ENCODE measurements around the gene ADGRB3. TPM values are rescaled to one million over a fixed set of nuclear protein-coding genes. Genes with fewer than 3 reads are reported as not detected.

The ADGRB3 gene
- total and polyA plus RNA-seq, 10 of the 15 experiments (the other 5 are each of a cell fraction or from before 2014, with no cell fraction given) = 0.03 to 0.06 TPM; not detected in 8

GRCh38 chr6:69059413-69059812 lies 424.3 kb downstream of the ADGRB3 start (continued):
- no peak for TF ChIP-seq FOS (IDR thresholded peaks at IDR 0.05; ENCODE audit: borderline replicate concordance, extremely low read depth, insufficient read length)
- no peak for TF ChIP-seq NBN (IDR thresholded peaks at IDR 0.05)

GRCh38 chr6:69061066-69061465 lies 426.0 kb downstream of the ADGRB3 start:
- Histone ChIP-seq H3K9me3 (replicated peaks; ENCODE audit: control insufficient read depth, insufficient read depth, low read length) (no peaks in the 10 kb centered on the region), H3K4me3 (no peak overlapping the region), H3K9ac (ENCODE audit: control insufficient read depth, insufficient read depth, low read length) (no peak overlapping the region), H3K36me3 (ENCODE audit: control insufficient read depth in 2 of 2, insufficient read depth in 2 of 2, low read length in 1 of 2) (no peaks in the 10 kb centered on the region), H4K20me1 (ENCODE audit: control insufficient read depth, insufficient read depth) (no peaks in the 10 kb centered on the region), H3K27ac (ENCODE audit: control insufficient read depth, insufficient read depth) (no peak overlapping the region), H3K79me2 (ENCODE audit: control insufficient read depth, insufficient read depth, low read length) (no peaks in the 10 kb centered on the region), H3K4me2 (ENCODE audit: control insufficient read depth, insufficient read depth) (no peak overlapping the region), H3K4me1 (ENCODE audit: control insufficient read depth, insufficient read depth, low read length) (no peaks in the 10 kb centered on the region), H2AFZ (ENCODE audit: control insufficient read depth, low read depth, low read length) (no peak overlapping the region), H3K27me3 (replicated peaks in 1 of 2; ENCODE audit: control insufficient read depth in 2 of 2, insufficient read depth in 2 of 2, low read length in 1 of 2) (no peaks in the 10 kb centered on the region)
- no peak for TF ChIP-seq SREBF2 (IDR thresholded peaks at IDR 0.05; ENCODE audit: low read length)
- no peak for TF ChIP-seq KAT2A (conservative IDR thresholded peaks at IDR 0.05; ENCODE audit: control insufficient read depth, low read depth, low read length)
- no peak for TF ChIP-seq IRF3 (IDR thresholded peaks at IDR 0.05)
- TF ChIP-seq SUPT20H (IDR thresholded peaks at IDR 0.05; ENCODE audit: borderline replicate concordance, control insufficient read depth, low read depth, low read length) = no peak
- no peak for TF ChIP-seq USF2 (IDR thresholded peaks at IDR 0.05; ENCODE audit: borderline replicate concordance, low read depth, low read length)
- TF ChIP-seq CHD4 (IDR thresholded peaks at IDR 0.05) = no peak
- no peak for TF ChIP-seq NR2F1 (conservative IDR thresholded peaks at IDR 0.05)
- TF ChIP-seq POLR2AphosphoS2 (IDR thresholded peaks at IDR 0.05; ENCODE audit: low read depth, low read length) = no peak
- no peak for TF ChIP-seq MLLT1 (IDR thresholded peaks at IDR 0.05)
- TF ChIP-seq USF1 (IDR thresholded peaks at IDR 0.05; ENCODE audit: borderline replicate concordance, extremely low read length, insufficient read depth, low read depth, low read length) = no peak
- TF ChIP-seq PAX8 (IDR thresholded peaks at IDR 0.05) = no peak
- WGBS (ENCODE audit: insufficient coverage, insufficient replicate concordance, low lambda C conversion rate, missing lambda C conversion rate) = 59% methylated on average over 4 of the region's 4 CpGs
- in situ Hi-C loops (cut with MboI) (no loop called here), intact Hi-C loops (cut with micrococcal nuclease; ENCODE audit: unreplicated experiment) (no loop called here)
- FAIRE-seq (no peak), DNase-seq (ENCODE audit: low read depth, low spot score) (no peak), ATAC-seq (no peak)
- POLR2A ChIA-PET = no interaction called here
- CTCF ChIA-PET = no interaction called here
- RAD21 ChIA-PET (ENCODE audit: unreplicated experiment) = no interaction called here
- no TSS peak for BruUV-seq (replicated peaks)
- SMC1A ChIA-PET (ENCODE audit: uncharacterized antibody, unreplicated experiment) = no interaction called here
